ENCODE results near the gene TENT5A.

DNA sequence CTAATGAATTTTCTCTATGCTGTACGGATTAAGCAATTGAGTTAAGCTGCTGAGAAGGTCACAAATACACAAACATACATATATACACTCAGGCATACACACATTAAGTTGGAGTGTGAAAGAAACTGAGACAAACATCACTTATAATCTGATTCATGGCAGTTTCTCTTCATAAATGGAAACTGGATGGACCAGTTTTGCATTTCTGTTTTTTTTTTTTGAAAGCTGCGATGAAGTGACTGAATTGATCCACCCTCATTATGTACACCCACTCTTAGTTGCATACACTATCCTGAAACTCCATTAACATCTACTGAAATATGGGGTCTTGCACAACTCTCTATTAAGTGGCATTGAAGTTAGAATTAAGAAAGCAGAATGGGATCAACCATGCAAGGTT lies 32.9 kb upstream of the TENT5A start:
- TF ChIP-seq TAF1 (IDR thresholded peaks at IDR 0.05; ENCODE audit: borderline replicate concordance, insufficient read depth, low read length) (no peak), POLR2AphosphoS5 (IDR thresholded peaks at IDR 0.05; ENCODE audit: low read depth, low read length) (no peak), SIN3A (IDR thresholded peaks at IDR 0.05; ENCODE audit: borderline replicate concordance, insufficient read depth, low read length) (no peak), FOXP2 (optimal IDR thresholded peaks at IDR 0.05; ENCODE audit: borderline replicate concordance, extremely low read depth, extremely low read length, insufficient read depth) (no peak)
- TF ChIP-seq, protein P1, sequence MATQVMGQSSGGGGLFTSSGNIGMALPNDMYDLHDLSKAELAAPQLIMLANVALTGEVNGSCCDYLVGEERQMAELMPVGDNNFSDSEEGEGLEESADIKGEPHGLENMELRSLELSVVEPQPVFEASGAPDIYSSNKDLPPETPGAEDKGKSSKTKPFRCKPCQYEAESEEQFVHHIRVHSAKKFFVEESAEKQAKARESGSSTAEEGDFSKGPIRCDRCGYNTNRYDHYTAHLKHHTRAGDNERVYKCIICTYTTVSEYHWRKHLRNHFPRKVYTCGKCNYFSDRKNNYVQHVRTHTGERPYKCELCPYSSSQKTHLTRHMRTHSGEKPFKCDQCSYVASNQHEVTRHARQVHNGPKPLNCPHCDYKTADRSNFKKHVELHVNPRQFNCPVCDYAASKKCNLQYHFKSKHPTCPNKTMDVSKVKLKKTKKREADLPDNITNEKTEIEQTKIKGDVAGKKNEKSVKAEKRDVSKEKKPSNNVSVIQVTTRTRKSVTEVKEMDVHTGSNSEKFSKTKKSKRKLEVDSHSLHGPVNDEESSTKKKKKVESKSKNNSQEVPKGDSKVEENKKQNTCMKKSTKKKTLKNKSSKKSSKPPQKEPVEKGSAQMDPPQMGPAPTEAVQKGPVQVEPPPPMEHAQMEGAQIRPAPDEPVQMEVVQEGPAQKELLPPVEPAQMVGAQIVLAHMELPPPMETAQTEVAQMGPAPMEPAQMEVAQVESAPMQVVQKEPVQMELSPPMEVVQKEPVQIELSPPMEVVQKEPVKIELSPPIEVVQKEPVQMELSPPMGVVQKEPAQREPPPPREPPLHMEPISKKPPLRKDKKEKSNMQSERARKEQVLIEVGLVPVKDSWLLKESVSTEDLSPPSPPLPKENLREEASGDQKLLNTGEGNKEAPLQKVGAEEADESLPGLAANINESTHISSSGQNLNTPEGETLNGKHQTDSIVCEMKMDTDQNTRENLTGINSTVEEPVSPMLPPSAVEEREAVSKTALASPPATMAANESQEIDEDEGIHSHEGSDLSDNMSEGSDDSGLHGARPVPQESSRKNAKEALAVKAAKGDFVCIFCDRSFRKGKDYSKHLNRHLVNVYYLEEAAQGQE (IDR thresholded peaks at IDR 0.05; ENCODE audit: insufficient read depth in 1 of 2, low read depth in 2 of 2, low read length in 2 of 2), result no peak

All from PFSK-1 (cell line).